NOMO-1 treated with DMSO at 0.1 percent for 48 hours (cell line): ENCODE measurements around the gene DUOX1.
"Not testable (repeated sequence)": the region's sequence is repeated elsewhere in the genome, so short reads cannot be mapped to it uniquely, and the experiment has no call there.

ENCODE experiments used
- DNase-seq: peaks from one replicate; lab custom pipeline; 2025; ENCODE audit not compliant: unreplicated experiment; lab: John Stamatoyannopoulos, UW

Gene DUOX1

DNA sequence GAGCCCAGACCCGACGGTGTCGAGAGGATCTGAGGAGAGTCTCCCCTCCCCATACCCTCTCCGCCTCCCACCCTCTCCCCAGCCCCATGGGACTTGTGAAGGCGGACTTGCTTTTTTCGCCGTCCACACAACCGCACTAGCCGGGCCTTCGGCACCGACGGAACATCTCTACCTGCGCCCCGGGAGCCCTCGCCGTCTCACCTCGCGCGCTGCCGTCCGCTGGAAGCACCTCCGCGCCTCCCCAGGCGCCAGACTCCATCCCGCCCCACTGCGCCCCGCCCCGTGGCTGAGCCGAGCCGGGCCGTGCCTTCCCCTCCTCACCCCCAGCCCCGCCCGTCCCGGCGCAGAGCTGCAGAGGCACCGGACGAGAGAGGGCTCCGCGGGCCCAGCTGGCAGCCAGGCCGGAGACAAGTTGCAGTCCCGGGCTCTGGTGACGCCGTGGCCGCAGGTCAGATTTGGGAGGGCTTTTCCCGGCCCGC, at the start of gene DUOX1, which contains the start of gene DUOXA1:
TSS of gene DUOX1 (plus strand) at position 344 of the 479 bp plus-strand sequence. CDS start 1,973 bp downstream, outside the sequence.
TSS of gene DUOXA1 (minus strand) at position 229 of the 479 bp plus-strand sequence. CDS start 6,865 bp downstream, outside the sequence.
- DNase-seq: no peak

DNA sequence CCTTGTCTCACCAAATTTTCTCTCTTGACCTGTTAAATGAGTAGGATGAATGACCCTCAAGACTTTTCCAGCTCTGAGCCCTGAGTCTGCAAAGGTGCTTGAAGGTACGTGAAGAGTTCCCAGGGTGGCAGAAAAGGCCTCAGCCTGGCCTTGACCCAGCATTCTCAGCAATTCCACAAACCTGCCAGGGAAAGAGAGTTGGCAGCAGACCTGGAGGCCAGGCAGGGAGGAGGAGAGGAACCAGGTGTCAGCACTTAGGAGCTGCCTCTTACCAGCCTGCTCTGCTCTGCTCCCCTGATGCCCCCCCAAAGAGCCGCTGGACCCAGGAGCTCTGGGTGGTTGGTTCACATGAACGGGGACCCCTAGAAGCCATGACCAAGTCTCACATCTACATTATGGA, 49.2 kb upstream of the DUOX1 start:
- not testable (repeated sequence) for DNase-seq

DNA sequence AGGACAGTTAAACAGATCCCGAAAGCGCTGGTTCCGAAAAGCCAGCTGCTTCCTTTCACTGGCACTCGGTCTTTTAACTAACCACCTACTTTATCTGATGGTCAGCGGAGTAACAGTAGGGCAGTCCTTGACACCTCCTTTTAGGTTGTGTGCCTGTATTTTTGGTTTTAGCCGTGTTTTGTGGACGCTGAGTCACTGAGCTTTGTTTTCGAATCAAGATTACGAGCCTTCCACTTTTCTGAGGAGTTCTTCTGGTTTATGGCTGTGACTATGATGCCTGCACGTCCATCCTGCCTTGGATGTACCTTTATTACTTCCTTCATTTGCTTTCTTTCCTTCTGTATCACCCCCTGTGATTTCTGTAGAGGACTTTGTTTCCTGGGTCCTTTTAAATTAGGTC, 47.4 kb upstream of the DUOX1 start:
- DNase-seq: not testable (repeated sequence)

DNA sequence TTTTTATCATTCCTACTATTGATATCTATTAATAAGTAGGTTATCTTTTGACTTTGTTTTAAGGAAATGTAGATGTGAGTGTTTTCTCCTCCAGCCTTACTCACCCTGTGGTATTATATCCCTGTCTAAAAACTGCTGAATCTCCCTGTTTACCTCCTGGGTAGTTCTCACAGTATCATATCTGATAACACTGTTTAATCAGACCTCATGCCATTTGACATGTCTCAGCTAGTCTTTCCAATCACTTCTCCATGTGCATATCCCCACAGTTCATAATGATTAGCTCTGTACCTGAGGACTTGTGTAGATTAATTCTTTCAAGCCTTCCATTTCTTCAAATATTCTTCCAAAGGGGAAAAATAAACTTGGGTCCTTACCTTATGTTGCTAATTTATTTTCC, 46.6 kb upstream of the DUOX1 start:
- DNase-seq: no peak

DNA sequence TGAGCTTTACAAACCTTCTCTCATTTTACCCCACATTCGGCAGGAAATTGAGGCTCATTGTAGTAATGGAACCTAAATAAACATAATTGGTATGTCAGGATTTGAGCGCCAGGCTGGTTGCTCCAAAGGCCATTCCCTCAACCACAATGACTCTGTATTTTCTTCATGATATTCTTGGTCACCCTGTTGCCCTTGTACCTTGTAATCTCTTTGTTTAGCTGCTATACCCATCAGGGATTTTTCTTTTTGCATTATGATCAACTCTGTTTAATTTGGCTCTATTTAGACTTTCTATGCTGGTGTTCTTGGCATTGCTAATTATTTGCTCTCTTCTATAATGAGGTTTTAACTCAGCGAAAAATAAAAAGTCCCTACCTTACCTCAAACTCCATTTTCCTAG, 45.6 kb upstream of the DUOX1 start:
- DNase-seq: no peak

DNA sequence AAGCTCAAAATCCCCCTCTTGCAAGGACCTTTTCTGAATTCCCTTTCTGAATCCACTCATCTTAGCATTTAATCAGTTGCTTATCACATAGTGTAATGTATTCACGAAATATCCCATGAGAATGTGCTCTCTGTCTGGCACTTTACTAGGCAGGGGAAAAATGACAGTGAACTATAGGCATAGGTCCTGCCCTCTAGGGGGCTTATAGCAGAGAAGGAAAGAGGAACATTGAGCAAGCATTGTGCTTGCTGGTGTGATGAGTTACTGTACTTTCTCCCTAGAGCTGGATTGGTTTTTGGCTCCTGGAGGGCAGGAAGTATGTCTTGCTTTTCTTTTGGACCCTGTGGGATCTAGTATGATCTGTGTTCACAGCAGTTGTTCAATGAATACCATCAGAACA, 42.3 kb upstream of the DUOX1 start:
- DNase-seq: peak; percentile 1

DNA sequence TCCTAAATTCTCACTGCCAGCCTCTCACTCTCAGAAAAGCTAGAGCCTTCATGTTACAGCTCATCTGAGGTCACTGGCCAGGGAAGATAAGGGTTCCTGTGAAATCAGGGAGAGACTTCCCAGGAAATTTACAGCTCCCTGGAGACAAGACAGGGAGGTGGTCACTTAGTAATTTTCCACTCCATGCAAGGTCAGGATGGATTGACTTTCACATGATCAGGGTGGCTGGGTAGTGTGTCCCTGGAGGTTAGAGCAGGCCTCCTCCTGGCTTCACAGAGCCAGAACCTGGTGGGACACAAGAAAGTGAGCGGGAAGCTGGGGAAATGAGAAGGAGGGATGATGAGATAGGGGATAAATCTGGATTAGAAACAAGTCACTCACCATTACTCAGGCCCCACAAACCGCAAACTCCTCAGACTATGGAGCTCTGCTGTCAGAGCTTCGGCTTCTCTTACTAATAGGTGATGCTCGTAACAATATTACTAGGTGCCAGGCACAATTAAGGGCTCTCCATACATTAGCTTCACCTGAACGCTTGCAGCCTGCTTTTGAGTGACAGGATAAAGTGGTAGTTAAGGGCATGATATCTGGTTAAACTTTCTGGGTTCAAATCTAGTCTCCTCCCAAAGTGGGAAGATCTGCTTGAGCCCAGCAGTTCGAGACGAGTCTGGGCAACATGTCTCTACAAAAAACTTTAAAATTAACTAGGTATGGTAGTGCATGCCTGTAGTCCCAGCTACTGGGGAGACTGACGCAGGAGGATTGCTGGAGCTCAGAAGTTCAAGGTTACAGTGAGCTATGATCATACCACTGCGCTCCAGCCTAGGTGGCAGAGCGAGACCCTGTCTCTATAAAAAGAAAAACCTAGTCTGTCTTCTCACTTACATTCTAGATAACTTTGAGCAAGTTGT, 40.7 kb upstream of the DUOX1 start:
- no peak for DNase-seq

DNA sequence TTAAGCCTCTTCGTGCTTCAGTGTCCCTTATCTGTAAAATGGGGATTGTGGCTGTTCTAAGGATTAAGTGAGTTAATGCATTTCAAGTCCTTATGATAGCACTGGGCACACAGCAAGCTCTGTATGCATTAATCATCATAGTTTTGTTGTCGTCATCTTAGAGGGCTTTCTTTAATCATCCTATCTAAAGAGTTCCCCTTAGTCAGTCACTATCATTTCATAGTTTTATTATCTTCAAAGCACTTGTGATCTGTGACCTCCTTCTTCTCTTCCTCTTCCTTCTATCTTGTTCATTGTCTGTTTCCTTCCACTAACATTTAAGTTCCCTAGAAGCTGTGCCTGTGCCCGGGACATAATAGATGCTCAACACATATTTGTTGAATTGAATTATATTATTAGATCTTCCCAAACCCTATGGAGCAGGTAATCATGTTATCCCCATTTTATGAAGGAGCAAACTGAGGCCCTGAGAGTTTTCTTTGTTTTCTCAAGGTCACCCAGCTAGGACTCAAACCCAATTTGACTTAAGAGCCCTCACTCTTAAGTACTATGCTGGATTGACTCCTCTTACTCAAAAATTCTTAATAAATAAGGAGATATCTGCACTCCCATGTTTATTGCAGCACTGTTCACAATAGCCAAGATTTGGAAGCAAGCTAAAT, 40.0 kb upstream of the DUOX1 start:
- DNase-seq: no peak

DNA sequence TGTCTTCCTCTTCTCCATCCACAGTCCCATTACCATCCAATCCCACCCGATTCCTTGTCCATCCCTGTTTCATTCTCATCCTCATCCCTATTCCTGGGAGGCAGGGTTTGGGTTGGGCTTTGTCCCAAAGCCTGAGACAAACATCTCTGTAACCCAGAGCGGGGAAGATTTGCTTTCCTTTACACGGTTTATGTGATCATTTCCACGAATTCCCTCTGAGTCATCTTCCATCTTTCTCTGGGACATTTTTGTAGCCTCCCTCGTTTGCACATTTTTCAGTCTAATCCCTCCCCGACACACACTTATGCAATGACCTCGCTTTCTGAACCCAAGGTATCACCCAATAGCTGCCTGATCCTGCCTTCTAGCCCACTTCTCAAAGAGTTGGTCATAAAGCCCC, 38.6 kb upstream of the DUOX1 start:
- DNase-seq: no peak

DNA sequence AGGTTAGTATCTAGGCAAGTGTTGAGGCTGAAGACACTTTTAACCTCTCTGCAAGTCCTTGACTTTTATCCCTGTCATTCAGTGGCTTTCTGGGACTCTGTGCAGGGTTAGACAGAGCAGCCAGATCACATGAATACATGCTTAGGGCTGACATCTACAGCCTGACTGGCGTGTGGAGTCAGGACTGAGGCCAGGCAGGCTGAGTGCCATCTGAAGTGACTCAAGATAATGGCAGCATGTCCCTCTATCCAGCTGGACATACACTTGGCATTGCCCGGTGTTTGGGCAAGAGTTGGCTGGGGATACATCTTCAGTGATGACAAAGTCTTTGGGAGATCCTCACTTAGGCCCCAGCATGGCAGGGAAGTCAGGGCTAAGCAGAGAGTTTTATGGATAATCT, 38.2 kb upstream of the DUOX1 start:
- DNase-seq: no peak

DNA sequence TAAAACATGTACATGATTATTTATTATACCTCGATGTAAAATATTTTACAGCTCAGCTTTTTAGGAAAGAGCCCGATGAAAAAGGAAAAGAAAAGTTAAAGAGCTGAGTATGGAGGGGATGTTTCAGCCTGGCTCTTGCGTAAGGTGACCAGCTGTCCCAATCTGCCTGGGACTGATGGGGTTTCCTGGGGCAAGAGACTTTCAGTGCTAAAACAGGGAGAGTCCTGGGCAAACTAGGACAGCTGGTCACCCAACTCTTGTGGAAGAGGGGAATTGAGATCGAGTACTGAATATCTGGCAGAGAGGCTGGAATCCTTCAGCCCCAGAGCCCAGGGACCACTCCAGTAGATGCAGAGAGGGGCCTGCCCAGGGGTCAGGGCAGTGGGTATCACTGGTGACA, 36.8 kb upstream of the DUOX1 start:
- no peak for DNase-seq

DNA sequence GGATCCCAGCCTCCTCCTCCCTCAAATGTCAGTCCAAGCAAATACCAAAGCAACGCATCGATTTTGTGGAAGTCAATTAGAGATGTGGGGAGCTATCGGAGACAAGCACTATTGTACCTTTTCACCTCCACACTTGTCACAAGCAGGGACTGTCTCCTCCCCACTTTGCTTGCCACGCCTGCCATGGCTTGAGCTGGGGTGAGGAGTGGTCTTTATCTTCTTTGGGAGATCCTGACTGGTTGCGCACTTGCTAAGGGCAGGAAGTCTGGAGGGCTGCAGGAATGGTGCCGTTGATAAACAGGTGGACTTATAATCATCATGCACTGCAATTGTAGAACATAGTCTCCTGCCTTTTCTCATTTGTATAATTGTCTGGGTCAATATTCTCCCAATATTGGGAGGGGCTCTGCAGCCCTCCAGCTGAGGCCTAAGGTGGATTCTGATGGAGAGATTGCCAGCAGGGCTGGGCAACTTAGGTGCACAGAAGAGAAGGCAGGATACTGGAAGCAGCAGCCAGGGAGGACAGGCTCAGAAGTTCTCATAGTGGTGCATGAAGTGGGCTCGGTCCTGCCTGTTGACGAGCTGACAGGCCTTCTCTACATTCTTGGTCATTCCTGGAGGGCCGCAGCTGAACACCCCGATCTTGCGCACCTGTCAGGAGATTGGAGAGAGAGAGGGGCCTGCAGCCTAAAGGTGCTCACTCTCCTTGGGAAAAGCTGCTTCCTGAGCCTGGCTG, 36.0 kb upstream of the DUOX1 start:
- no peak for DNase-seq

DNA sequence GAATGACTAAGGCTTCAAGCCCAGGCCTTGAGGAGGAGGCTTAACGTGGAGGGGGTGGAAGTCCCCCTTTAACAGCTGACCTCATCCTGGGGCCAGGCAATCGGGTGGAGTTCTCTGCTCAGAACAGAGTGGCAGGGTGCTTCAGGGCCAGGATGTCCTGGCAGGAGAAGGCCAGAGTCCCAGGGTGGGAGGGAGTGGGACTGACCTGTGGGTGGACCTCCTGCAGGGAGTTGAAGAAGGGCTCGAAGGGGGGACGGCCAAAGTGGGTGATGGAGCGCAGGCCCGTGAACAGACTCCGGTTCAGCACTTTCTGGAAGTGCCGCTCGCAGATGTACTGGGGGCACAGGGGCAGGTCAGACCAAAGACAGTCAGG, 35.5 kb upstream of the DUOX1 start:
- DNase-seq: no peak

DNA sequence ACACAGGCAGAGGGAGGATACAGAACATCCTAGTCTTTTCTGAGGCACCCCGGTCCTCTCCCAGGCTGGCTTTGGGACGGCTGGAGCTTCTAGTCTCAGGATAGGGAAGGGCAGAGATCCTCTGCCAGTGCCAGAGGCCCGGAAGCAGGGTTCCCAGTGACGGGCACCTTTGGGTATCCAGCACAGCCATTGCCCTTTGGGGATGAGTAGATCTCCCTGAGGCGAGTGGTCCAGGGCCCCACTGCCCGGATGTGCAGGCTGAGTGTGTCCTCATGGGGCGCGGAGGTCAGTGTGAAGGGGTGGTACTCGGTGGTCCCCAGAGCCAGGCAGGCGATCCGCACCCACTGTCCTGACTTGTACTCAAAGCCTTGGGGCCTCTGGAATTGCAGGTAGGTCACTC, 34.1 kb upstream of the DUOX1 start:
- no peak for DNase-seq

DNA sequence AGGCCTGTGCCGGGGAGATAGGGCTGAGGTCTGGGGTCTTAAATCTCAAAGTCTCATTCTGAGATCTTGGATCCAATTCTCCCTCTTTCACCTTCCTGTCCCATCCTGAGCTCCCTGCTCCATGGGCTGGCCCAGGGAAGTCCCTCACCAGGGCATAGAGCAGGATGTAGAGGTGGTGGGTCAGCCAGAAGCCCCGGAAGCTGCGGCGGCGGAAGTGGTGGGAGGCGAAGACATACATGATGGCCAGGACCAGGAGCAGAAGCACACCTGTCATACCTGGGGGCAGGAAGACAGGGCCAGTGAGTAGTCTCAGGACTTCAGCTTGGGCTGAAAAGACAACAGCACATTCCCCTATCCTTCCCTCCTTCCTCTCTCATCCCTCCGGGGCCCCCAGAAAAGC, 32.3 kb upstream of the DUOX1 start:
- no peak for DNase-seq

DNA sequence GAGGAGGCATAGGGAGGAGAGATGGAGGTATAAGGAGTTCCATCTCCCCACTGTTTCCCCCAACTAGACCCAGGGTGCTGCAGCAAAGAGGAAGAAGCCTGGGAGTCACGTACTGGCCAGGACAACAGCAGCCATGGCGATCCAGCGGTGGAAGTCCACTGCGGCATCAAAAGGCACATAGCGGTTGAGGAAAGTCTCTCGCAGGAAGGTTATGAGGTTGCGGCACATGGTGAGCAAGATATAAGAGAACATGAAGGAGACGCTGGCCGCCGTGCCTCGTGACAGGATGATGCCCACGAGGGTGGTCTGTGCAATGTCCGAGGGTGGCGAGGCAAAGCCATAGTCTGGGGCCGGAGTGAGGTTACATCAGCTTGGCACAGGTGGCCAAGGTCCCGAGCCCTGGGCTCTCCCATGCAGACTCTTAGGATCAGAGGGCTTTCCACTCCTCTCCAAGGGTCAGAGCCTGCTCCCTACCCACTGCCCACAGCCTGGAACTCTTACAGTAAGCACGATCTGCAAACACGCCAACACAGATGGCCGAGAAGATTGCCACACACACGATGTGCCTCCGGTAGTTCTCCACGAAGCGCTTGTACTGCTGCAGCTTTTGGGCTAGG, 30.1 kb upstream of the DUOX1 start:
- DNase-seq: no peak

DNA sequence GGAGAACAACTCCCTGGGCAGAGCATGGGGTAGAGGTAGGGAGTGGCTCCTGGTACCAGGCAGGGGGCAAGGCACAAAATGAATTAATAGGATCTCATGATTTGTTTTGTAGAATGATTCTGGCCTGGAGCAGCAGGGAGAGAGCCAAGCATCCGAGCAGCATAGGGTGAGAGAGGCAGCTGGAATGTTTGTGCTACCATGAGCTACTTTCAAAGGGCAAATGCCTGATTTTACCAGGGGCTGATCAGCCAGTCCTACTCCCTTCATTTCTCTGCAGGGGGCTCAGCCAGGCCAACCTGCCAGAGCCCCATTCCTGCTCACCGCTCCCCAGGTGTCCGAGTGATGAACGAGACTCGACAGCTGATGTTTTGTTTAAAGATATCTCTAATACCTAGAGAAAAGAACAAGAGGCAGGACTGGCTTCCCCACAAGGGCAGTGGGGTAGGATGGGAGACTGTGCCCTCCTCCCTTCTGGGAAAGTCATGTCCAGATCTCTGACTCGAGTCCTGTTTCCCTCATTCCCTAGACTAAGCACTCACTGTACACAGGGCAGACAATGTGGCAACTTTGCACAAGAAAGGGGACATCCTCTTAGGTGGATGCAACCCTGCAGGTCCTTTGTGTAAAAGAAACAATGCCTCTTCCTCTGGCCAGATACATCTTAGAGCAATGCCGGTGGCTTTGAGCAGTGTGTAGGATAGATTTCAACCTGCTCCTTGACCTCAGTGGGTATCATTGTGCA, 28.7 kb upstream of the DUOX1 start:
- DNase-seq: no peak

DNA sequence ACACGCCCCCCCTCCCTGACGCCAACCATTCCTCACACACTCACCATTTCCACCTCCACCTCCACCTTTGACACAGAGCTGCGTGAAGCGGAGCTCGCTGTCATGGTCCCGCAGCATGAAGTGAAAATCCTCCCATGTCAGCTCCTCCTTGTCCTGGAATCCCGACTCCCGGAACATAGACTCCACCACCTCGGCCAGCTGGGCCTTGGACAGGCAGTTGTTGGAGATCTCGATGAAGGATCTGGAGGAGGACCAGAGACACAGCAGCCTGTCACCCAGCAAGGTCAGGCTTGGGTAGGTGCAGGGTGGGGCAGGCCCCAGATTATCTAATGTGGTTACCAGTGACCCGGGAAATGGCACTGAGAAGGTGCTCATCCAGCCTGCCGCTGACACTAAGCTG, 28.0 kb upstream of the DUOX1 start:
- DNase-seq: no peak

DNA sequence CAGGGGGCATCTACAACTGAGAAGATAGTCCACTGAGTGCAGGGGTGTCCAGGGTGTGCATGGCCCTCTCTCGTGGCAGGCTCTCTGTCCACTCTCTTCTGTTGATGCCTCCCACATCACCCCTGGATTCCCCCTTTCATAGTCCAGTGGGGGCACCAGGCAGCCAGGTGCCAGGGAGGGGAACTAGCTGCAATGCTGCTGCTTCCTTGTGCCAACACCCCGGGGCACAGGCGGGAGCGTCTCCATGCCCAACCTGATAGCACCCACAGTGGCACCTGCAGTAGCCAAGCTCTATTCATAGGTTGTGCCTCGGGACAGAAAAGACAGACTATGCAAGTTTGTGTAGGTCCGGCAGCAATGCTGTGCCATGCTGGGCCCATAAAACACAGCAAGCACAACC, 27.6 kb upstream of the DUOX1 start:
- no peak for DNase-seq

DNA sequence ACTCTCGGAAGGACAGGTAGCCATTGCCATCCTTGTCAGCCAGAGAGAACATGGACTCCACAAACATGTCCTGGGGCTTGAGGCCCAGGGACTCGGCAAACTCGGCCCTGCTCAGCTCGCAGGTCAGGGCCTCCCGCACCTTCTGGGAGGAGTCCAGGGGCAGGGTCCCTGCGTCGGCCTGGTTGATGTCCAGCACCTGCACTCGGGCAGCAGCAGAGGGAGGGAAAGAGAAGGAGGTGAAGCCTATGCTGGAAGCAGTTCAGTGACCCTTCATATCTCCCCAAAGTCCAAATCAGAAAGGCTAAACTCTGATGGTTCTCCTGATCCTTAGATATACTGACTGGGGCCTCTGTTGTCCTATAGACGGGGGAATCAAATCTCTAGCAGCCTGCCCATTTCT, 25.6 kb upstream of the DUOX1 start:
- DNase-seq: not testable (repeated sequence)
